ENCODE measurements around the gene VBP1.
"Not testable (repeated sequence)": the region's sequence is repeated elsewhere in the genome, so short reads cannot be mapped to it uniquely, and the experiment has no call there.

Gene VBP1

GRCh38 chrX:155216179-155216939 lies at the start of gene VBP1:
Gene VBP1, plus strand, starts transcription at chrX:155216460. Its CDS starts 23 bp downstream, at chrX:155216483.
- DNase-seq (ENCODE audit: low read depth): peak; percentile 62

DNA sequence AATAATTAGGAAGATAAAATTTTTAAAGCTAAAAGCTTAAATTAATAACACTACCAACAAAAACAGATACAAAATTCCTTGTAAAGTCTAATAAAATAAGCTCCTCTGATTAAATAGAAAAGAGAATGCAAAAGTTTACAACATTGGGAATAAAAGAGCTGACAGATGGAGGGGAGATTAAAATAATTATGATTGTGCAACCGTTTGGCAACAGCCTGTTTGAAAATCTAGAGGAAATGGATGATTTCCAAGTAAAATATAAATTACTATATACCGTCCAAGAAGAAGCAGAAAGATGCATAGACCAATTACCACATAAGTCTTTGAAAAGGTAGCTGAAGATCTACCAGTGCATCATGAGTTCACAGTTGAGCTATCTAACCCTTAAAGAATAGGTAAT lies 46.4 kb upstream of the VBP1 start:
- DNase-seq (ENCODE audit: low read depth): no peak

DNA sequence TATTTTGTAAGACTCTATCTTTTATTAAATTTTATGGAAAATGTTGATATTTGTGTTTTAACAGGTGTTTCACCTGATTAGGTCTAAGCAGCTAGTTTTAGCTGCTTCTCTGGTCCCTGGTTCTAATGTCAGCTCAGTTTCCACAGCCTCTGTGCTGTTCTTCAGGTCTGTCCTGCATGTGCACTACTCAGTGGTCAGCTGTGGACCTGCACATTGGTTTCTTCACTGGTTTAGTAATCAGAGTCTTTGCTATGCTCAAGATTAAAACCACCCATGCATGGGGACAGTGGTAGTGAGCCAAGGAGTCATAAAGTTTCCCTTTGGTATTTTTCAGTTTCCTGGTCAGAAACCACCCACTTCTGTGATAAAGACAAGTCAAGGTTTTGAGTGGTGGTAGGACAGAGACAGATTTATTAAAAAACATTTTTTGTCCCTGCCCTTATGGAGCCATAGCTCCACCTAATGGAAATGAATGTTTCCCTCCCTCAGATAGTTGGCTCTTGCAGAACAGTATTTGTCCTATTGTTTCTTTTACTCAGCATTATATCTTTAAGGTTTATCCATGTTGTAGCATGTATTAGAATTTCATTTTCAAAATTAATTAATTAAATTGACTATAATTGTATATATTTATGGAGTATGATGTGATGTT lies 36.8 kb upstream of the VBP1 start:
- no peak for DNase-seq (ENCODE audit: low read depth)

DNA sequence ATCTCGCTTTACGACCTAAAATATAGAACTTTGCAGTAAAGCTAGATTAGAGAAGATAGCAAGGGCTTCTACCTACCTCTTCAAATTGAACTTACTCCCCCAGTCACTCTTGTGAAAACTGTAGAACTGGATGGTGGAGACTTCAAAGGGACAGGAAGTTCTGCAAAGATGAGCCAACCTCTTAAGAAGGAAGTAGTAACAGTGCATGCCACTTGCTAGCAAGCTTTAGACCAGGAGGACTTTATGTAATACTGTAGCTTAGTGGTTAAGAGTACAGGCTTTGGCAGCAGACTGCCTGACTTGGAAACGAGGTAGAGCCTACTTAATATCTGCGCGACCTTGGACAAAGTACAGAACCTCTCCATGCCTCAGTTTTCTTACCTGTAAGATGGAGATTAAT lies 27.5 kb upstream of the VBP1 start:
- no peak for DNase-seq (ENCODE audit: low read depth)

DNA sequence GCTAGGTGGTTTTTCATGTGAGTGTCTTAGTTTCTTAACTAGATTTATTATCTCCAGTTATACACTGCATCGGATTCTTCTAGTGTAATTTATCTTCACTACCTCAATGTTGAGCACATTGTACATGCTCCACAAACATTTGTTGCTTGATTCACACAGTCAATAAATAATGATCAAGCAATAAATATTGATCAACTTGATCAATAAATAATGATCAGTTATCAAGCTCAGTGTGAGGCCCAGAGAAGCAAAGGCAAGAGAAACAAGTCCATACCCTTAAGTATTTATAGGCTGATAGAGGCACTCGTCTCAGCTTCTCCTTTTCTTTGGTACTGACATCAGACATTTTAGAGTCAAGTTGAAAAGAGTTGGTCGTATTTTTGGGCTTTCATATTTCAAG lies 5.1 kb upstream of the VBP1 start:
- DNase-seq (ENCODE audit: low read depth): no peak

DNA sequence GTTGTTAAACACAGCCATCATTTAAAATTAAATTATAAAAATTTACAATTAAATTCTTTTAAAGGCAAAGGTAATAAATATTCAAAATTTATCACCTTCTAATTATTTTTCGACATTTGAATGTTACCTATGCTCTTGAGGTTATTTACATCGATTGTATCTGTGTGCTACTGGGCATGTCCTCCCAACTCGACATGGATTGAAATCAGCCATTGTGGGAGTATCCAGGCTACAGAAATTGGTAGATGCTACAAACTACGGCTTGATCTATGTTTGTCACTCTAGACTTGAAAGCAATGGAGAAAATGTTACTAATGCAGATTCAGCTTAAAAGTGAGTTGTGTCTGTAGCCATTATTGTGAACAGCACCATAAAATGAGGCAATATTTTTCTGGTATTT lies 2.5 kb upstream of the VBP1 start:
- DNase-seq (ENCODE audit: low read depth): no peak

GRCh38 chrX:155215443-155216178 lies 649 bp upstream of the VBP1 start:
- no peak for DNase-seq (ENCODE audit: low read depth)

- DNase-seq (ENCODE audit: low read depth): no peak
Observed at GRCh38 chrX:155216940-155217440, 730 bp downstream of the VBP1 start.

DNA sequence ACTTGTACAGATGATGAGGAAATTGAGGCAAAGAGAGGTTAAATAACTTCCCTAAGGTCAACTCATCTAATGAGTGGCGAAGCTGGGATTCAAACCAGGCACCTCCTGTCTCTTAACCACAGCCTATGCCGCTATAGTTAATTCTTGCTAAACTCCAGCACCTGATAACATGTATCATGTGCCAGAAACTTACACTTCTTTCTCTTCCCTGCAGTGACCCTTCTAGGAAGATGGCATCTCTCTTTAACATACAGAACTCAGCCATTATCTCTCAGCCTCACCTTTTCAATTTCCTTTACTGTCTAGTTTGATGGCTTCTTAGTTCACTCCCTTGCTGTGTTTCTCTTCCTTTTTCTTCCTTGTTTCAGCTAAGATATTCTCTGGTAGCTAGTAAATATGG lies 2.5 kb downstream of the VBP1 start:
- no peak for DNase-seq (ENCODE audit: low read depth)

DNA sequence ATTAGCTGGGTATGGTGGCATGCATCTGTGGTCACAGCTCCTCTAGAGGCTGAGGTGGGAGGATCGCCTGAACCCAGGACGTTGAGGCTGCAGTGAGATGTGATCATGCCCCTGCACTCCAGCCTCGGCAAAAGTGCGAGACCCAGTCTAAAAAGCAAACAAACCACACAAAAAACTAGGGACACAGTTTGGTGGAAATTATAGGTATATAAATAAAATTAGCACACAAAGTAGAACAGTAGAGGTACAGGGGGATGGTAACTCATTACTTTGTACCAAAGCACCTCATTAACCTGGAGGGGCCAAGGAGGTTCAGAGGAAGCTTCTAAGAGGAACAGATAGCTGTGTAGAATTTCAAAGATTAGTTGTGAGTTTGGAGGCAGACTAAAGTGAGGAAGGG lies 5.1 kb downstream of the VBP1 start:
- no peak for DNase-seq (ENCODE audit: low read depth)

GRCh38 chrX:155223746-155224145 lies 7.5 kb downstream of the VBP1 start:
- not testable (repeated sequence) for DNase-seq (ENCODE audit: low read depth)

GRCh38 chrX:155225774-155226173 lies 9.5 kb downstream of the VBP1 start:
- no peak for DNase-seq (ENCODE audit: low read depth)

GRCh38 chrX:155231163-155231562 lies 14.9 kb downstream of the VBP1 start:
- no peak for DNase-seq (ENCODE audit: low read depth)

DNA sequence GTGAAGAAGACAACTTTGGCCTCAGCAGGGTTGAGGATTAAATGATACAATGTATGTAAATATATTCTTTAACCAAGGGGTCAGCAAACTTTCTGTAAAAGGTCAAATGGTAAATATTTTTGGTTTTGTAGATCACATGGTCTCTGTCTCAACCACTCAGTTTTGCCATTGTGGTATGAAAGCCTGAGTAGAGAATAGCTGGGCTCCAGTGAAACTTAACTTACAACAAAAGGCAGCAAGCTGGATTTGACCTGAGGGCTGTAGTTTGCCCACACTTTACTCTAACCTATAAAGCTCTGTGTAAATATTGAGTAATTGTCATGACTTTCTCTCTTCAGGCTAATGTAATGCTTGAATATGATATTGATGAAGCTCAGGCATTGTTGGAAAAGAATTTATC lies 19.6 kb downstream of the VBP1 start:
- DNase-seq (ENCODE audit: low read depth): no peak

DNA sequence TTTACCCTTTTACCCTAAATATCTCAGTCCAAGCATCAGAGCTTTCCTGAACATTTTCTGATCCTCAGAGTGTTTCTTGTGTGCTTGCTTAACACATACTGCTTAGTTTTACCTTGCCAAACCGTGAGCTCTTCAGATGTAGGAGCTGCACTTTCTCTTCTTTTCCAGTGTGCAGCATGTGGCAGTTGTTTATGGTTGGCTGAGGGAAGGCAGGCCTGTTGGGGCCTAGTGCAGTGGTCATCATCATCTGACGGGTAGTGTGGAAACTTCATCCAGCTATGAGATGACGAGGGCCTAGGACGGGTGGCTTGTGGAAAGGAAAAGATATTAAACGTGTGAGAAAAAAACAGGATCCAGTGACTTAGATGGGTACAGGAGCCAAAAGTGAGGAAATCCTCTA lies 21.5 kb downstream of the VBP1 start:
- no peak for DNase-seq (ENCODE audit: low read depth)

GRCh38 chrX:155242300-155242699 lies 26.0 kb downstream of the VBP1 start:
- DNase-seq (ENCODE audit: low read depth): no peak

DNA sequence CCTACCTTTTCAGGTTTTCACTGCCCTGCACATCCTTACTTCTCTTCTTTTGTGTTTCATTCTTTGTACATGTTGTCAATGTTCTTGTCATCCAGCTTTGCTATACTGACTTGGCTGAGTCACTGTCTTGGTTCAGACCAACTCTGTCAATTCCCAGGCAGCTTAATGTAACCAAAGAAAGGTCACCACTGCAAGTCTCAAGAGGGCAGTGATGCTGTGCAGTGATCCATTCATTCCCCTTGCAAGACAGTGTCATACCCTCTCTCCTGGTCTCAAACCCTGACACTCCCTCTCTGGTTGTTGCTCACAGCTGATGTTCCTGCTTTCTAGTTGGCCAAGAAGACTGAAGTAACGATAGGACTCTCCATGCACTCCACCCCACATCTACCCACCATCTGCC lies 30.5 kb downstream of the VBP1 start:
- no peak for DNase-seq (ENCODE audit: low read depth)

DNA sequence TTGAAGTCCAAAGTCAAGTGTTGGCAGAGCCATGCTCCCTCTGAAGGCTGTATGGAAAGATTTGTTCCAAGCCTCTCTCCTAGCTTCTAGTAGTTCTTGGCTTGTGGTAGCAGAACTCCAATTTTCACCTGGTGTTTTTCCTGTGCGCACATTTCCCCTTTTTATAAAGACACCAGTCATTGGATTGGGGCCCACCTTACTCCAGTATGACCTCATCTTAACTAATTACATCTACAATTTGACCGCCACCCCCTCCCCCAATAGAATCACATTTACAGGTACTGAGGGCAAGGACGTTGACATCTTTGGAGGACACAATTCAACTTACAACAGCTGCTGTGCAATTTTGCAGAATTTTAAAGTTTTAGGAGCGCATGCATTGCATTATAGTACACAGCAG lies 31.2 kb downstream of the VBP1 start:
- no peak for DNase-seq (ENCODE audit: low read depth)

GRCh38 chrX:155251391-155251790 lies 35.1 kb downstream of the VBP1 start:
- DNase-seq (ENCODE audit: low read depth): no peak

- no peak for DNase-seq (ENCODE audit: low read depth)
Observed at GRCh38 chrX:155259752-155260151, 43.5 kb downstream of the VBP1 start.

GRCh38 chrX:155262970-155263754 lies 46.9 kb downstream of the VBP1 start:
- no peak for DNase-seq (ENCODE audit: low read depth)
